ENCODE measurements around the gene GATD1. TPM values are rescaled to one million over a fixed set of nuclear protein-coding genes. Genes with fewer than 3 reads are reported as not detected.

Gene GATD1
- total and polyA plus RNA-seq, 2 experiments from 2014 or later = 39.3 to 51.0 TPM

DNA sequence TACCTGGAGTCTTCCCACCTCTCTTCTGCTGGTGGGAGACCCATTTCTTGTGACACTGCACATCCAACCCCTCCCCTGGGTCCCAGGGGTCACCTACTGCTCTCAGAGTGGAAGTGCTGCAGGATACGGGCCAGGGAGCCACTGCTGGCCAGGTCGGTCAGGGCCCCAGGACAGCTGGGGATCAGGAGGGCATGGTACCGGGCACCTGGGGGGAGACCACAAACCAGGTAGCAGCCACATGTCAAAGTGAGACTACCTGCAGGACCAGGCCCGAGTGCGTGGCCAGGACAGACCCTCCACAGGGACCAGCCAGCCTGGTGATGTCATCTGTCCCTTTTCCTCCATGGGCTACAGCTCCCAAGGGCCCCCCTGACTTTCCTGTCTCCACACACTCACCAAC is 3.9 kb downstream of the GATD1 start:
- H2AFZ ChIP-seq = no peak overlapping the region
- Mint-ChIP-seq H3K4me1 (peaks cover 10% of the 10 kb centered on the region), H3K27ac (no peak overlapping the region), H3K36me3 (ENCODE audit: low read depth) (peaks cover 27% of the 10 kb centered on the region), H3K4me3 (no peak overlapping the region), H3K27me3 (ENCODE audit: insufficient read depth, low read depth, poor library complexity) (peaks cover 14% of the 10 kb centered on the region), H3K9me3 (no peaks in the 10 kb centered on the region)
- no peaks in the 10 kb centered on the region for H3K9me2 ChIP-seq (ENCODE audit: insufficient read depth)
- no peak overlapping the region for H3K4me2 ChIP-seq
- peaks cover 24% of the 10 kb centered on the region for H4K20me1 ChIP-seq (replicated peaks; ENCODE audit: insufficient read depth)
- TF ChIP-seq REST (IDR thresholded peaks at IDR 0.05; ENCODE audit: unreplicated experiment) (no peak), STAT1 (IDR thresholded peaks at IDR 0.05; ENCODE audit: unreplicated experiment) (no peak), ZNF114 (CRISPR knock-in tag; IDR thresholded peaks at IDR 0.05) (no peak), EZH2 (IDR thresholded peaks at IDR 0.05; ENCODE audit: low read depth, unreplicated experiment) (no peak), JUNB (IDR thresholded peaks at IDR 0.05; ENCODE audit: unreplicated experiment) (no peak), NANOG (IDR thresholded peaks at IDR 0.05; ENCODE audit: borderline replicate concordance) (no peak), ZNF331 (CRISPR knock-in tag; IDR thresholded peaks at IDR 0.05; ENCODE audit: low read depth) (no peak), POLR2AphosphoS5 (IDR thresholded peaks at IDR 0.05; ENCODE audit: low read depth) (no peak), EZH2phosphoT487 (IDR thresholded peaks at IDR 0.05; ENCODE audit: unreplicated experiment) (no peak), CREB1 (CRISPR knock-in tag; IDR thresholded peaks at IDR 0.05; ENCODE audit: low read depth) (no peak)
- TF ChIP-seq, protein P1, sequence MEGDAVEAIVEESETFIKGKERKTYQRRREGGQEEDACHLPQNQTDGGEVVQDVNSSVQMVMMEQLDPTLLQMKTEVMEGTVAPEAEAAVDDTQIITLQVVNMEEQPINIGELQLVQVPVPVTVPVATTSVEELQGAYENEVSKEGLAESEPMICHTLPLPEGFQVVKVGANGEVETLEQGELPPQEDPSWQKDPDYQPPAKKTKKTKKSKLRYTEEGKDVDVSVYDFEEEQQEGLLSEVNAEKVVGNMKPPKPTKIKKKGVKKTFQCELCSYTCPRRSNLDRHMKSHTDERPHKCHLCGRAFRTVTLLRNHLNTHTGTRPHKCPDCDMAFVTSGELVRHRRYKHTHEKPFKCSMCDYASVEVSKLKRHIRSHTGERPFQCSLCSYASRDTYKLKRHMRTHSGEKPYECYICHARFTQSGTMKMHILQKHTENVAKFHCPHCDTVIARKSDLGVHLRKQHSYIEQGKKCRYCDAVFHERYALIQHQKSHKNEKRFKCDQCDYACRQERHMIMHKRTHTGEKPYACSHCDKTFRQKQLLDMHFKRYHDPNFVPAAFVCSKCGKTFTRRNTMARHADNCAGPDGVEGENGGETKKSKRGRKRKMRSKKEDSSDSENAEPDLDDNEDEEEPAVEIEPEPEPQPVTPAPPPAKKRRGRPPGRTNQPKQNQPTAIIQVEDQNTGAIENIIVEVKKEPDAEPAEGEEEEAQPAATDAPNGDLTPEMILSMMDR (conservative IDR thresholded peaks at IDR 0.05; ENCODE audit: low read depth in 2 of 2) = no peak
- TF ChIP-seq, protein P2, sequence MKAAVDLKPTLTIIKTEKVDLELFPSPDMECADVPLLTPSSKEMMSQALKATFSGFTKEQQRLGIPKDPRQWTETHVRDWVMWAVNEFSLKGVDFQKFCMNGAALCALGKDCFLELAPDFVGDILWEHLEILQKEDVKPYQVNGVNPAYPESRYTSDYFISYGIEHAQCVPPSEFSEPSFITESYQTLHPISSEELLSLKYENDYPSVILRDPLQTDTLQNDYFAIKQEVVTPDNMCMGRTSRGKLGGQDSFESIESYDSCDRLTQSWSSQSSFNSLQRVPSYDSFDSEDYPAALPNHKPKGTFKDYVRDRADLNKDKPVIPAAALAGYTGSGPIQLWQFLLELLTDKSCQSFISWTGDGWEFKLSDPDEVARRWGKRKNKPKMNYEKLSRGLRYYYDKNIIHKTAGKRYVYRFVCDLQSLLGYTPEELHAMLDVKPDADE (IDR thresholded peaks at IDR 0.05) = no peak
- TF ChIP-seq, protein P3, sequence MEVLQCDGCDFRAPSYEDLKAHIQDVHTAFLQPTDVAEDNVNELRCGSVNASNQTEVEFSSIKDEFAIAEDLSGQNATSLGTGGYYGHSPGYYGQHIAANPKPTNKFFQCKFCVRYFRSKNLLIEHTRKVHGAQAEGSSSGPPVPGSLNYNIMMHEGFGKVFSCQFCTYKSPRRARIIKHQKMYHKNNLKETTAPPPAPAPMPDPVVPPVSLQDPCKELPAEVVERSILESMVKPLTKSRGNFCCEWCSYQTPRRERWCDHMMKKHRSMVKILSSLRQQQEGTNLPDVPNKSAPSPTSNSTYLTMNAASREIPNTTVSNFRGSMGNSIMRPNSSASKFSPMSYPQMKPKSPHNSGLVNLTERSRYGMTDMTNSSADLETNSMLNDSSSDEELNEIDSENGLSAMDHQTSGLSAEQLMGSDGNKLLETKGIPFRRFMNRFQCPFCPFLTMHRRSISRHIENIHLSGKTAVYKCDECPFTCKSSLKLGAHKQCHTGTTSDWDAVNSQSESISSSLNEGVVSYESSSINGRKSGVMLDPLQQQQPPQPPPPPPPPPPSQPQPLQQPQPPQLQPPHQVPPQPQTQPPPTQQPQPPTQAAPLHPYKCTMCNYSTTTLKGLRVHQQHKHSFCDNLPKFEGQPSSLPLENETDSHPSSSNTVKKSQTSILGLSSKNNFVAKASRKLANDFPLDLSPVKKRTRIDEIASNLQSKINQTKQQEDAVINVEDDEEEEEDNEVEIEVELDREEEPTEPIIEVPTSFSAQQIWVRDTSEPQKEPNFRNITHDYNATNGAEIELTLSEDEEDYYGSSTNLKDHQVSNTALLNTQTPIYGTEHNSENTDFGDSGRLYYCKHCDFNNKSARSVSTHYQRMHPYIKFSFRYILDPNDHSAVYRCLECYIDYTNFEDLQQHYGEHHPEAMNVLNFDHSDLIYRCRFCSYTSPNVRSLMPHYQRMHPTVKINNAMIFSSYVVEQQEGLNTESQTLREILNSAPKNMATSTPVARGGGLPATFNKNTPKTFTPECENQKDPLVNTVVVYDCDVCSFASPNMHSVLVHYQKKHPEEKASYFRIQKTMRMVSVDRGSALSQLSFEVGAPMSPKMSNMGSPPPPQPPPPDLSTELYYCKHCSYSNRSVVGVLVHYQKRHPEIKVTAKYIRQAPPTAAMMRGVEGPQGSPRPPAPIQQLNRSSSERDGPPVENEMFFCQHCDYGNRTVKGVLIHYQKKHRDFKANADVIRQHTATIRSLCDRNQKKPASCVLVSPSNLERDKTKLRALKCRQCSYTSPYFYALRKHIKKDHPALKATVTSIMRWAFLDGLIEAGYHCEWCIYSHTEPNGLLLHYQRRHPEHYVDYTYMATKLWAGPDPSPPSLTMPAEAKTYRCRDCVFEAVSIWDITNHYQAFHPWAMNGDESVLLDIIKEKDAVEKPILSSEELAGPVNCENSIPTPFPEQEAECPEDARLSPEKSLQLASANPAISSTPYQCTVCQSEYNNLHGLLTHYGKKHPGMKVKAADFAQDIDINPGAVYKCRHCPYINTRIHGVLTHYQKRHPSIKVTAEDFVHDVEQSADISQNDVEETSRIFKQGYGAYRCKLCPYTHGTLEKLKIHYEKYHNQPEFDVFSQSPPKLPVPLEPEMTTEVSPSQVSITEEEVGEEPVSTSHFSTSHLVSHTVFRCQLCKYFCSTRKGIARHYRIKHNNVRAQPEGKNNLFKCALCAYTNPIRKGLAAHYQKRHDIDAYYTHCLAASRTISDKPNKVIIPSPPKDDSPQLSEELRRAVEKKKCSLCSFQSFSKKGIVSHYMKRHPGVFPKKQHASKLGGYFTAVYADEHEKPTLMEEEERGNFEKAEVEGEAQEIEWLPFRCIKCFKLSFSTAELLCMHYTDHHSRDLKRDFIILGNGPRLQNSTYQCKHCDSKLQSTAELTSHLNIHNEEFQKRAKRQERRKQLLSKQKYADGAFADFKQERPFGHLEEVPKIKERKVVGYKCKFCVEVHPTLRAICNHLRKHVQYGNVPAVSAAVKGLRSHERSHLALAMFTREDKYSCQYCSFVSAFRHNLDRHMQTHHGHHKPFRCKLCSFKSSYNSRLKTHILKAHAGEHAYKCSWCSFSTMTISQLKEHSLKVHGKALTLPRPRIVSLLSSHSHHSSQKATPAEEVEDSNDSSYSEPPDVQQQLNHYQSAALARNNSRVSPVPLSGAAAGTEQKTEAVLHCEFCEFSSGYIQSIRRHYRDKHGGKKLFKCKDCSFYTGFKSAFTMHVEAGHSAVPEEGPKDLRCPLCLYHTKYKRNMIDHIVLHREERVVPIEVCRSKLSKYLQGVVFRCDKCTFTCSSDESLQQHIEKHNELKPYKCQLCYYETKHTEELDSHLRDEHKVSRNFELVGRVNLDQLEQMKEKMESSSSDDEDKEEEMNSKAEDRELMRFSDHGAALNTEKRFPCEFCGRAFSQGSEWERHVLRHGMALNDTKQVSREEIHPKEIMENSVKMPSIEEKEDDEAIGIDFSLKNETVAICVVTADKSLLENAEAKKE (CRISPR knock-in tag; IDR thresholded peaks at IDR 0.05) = no peak
- H3K27me3 ChIP-seq (ENCODE audit: insufficient read depth) = no peaks in the 10 kb centered on the region
- no peak for ATAC-seq
- peaks cover 4% of the 10 kb centered on the region; the same call in 1 of the 2 replicates for H3F3A ChIP-seq (replicated peaks; ENCODE audit: low read depth)
- peaks cover 11% of the 10 kb centered on the region; the same call in 1 of the 2 replicates for H3K4me1 ChIP-seq (ENCODE audit: insufficient read depth)
- peaks cover 40% of the 10 kb centered on the region for H3K79me2 ChIP-seq (replicated peaks; ENCODE audit: insufficient read depth)
- DNase-seq (ENCODE audit: low spot score) = no peak
- peaks cover 5% of the 10 kb centered on the region; the same call in 1 of the 2 replicates for H3K36me3 ChIP-seq (ENCODE audit: insufficient read depth)
- no peak overlapping the region for H3K4me3 ChIP-seq
- no peak overlapping the region for H3K27ac ChIP-seq (ENCODE audit: low read depth)

All from GM23338 (cell line).